GM12891 (cell line): Measurements from ENCODE around the gene DACH1.

Source experiments
- POLR2A ChIP-seq: IDR thresholded peaks from 2 replicates; pipeline ENCODE4 v1.6.1; 2011; ENCODE audit warnings: low read depth, low read length, control low read depth
- TAF1 ChIP-seq: IDR thresholded peaks from 2 replicates; pipeline ENCODE4 v1.6.1; 2011; ENCODE audit warnings: low read depth, low read length, control low read depth

DNA sequence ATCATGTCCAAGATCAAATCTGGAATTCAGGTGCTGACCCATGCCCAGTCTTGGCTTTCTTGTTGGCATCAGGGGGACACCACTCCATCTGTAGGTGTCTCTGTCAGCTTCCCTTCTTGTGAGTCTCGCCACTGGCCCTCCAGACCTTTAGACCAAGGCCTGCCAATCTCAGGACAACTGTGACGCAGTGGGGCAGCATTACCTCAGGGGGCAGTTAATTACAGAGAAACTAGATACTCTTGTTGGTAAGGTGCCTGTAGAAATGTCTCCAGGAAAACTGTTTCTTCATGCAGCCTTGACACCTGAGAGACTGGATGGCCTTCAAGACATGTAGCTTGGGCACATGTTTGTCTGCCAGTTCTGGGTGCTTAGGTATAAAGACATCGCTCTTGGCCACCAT, 46.7 kb upstream of the DACH1 start:
- TF ChIP-seq TAF1 (no peak), POLR2A (no peak)
